COLO668 (cell line): ENCODE measurements around the gene GAK.
"Not testable (repeated sequence)": the region's sequence is repeated elsewhere in the genome, so short reads cannot be mapped to it uniquely, and the experiment has no call there.

Source experiments
- DNase-seq: peaks from one replicate; lab custom pipeline; 2025; ENCODE audit not compliant: unreplicated experiment; lab: John Stamatoyannopoulos, UW

The GAK gene

GRCh38 chr4:931960-932712 is at the start of gene GAK, which contains the start of gene TMEM175:
Gene GAK, minus strand, starts transcription at chr4:932316. Its CDS starts 129 bp downstream, at chr4:932187.
Gene TMEM175, plus strand, starts transcription at chr4:932460. Its CDS starts 15,280 bp downstream, at chr4:947740.
- peak; percentile 99 for DNase-seq

GRCh38 chr4:978957-979701 is 47.0 kb upstream of the GAK start:
- no peak for DNase-seq

- not testable (repeated sequence) for DNase-seq
These were observed 43.9 kb upstream of the GAK start for GRCh38 chr4:976016-976415.

GRCh38 chr4:974668-975067 is 42.6 kb upstream of the GAK start:
- DNase-seq: no peak

GRCh38 chr4:973431-974397 is 41.6 kb upstream of the GAK start, which contains the start of gene DGKQ:
Gene DGKQ, minus strand, starts transcription at chr4:973569. Its CDS starts 87 bp downstream, at chr4:973482.
- DNase-seq: peak; percentile 80

GRCh38 chr4:972651-973424 is 40.7 kb upstream of the GAK start:
- DNase-seq: peak; percentile 49

GRCh38 chr4:971666-972500 is 39.8 kb upstream of the GAK start:
- no peak for DNase-seq

- DNase-seq: no peak
These were observed 38.9 kb upstream of the GAK start for GRCh38 chr4:970854-971520.

GRCh38 chr4:970046-970745 is 38.1 kb upstream of the GAK start:
- no peak for DNase-seq

- DNase-seq: no peak
These were observed 36.7 kb upstream of the GAK start for GRCh38 chr4:968621-969394.

GRCh38 chr4:968221-968620 is 36.1 kb upstream of the GAK start:
- DNase-seq: no peak

GRCh38 chr4:967113-968104 is 35.3 kb upstream of the GAK start:
- DNase-seq: no peak

- no peak for DNase-seq
These were observed 34.4 kb upstream of the GAK start for GRCh38 chr4:966266-967112.

GRCh38 chr4:965766-966134 is 33.6 kb upstream of the GAK start:
- DNase-seq: no peak

- DNase-seq: no peak
These were observed 33.1 kb upstream of the GAK start for GRCh38 chr4:965048-965765.
